Measurements from ENCODE around the gene TMEM63A.

The TMEM63A gene

GRCh38 chr1:225851805-225852204 lies 30.4 kb downstream of the TMEM63A start:
- Histone ChIP-seq H3K36me3 (ENCODE audit: control insufficient read depth, low read length) (no peaks in the 10 kb centered on the region), H3K4me2 (ENCODE audit: low read length) (no peak overlapping the region), H3K9me2 (replicated peaks; ENCODE audit: control insufficient read depth, low read length) (no peaks in the 10 kb centered on the region), H4K20me1 (ENCODE audit: control insufficient read depth, insufficient read depth, low read depth, low read length) (no peaks in the 10 kb centered on the region), H3K27me3 (ENCODE audit: control insufficient read depth, low read length) (no peaks in the 10 kb centered on the region), H3K4me3 (ENCODE audit: low read length) (no peak overlapping the region), H3K27ac (ENCODE audit: low read depth, low read length) (no peak overlapping the region), H3K4me1 (ENCODE audit: control insufficient read depth, low read length) (peaks cover 15% of the 10 kb centered on the region), H3F3A (ENCODE audit: control insufficient read depth, insufficient read depth) (0 out of 2 replicates have a peak, but pooled peaks cover 4% of the 10 kb centered on the region), H3K79me2 (ENCODE audit: control insufficient read depth, low read length) (no peaks in the 10 kb centered on the region), H3K9me3 (ENCODE audit: control insufficient read depth, insufficient read depth, low read length) (no peaks in the 10 kb centered on the region)
- TF ChIP-seq EZH2phosphoT487 (IDR thresholded peaks at IDR 0.05; ENCODE audit: borderline replicate concordance, low read length) (no peak), CTCF (IDR thresholded peaks at IDR 0.05; ENCODE audit: low read depth, low read length, poor library complexity, severe bottlenecking) (no peak)

GRCh38 chr1:225850370-225850769 lies 31.8 kb downstream of the TMEM63A start:
- Histone ChIP-seq H3K27ac (ENCODE audit: low read depth, low read length) (no peak overlapping the region), H4K20me1 (ENCODE audit: control insufficient read depth, insufficient read depth, low read depth, low read length) (no peaks in the 10 kb centered on the region), H3K9me2 (replicated peaks; ENCODE audit: control insufficient read depth, low read length) (no peaks in the 10 kb centered on the region), H3K4me3 (ENCODE audit: low read length) (no peak overlapping the region), H3K27me3 (ENCODE audit: control insufficient read depth, low read length) (no peaks in the 10 kb centered on the region), H3K9me3 (ENCODE audit: control insufficient read depth, insufficient read depth, low read length) (no peaks in the 10 kb centered on the region), H3K36me3 (ENCODE audit: control insufficient read depth, low read length) (no peaks in the 10 kb centered on the region), H3F3A (ENCODE audit: control insufficient read depth, insufficient read depth) (0 out of 2 replicates have a peak, but pooled peaks cover 4% of the 10 kb centered on the region), H3K4me2 (ENCODE audit: low read length) (no peak overlapping the region), H3K79me2 (ENCODE audit: control insufficient read depth, low read length) (no peaks in the 10 kb centered on the region), H3K4me1 (ENCODE audit: control insufficient read depth, low read length) (peaks cover 15% of the 10 kb centered on the region)
- TF ChIP-seq EZH2phosphoT487 (IDR thresholded peaks at IDR 0.05; ENCODE audit: borderline replicate concordance, low read length) (no peak), CTCF (IDR thresholded peaks at IDR 0.05; ENCODE audit: low read depth, low read length, poor library complexity, severe bottlenecking) (no peak)

- Histone ChIP-seq H3K27me3 (ENCODE audit: control insufficient read depth, low read length) (no peaks in the 10 kb centered on the region), H3K9me2 (replicated peaks; ENCODE audit: control insufficient read depth, low read length) (no peaks in the 10 kb centered on the region), H3K27ac (ENCODE audit: low read depth, low read length) (no peak overlapping the region), H3K36me3 (ENCODE audit: control insufficient read depth, low read length) (no peaks in the 10 kb centered on the region), H3K4me3 (ENCODE audit: low read length) (no peak overlapping the region), H3K79me2 (ENCODE audit: control insufficient read depth, low read length) (no peaks in the 10 kb centered on the region), H4K20me1 (ENCODE audit: control insufficient read depth, insufficient read depth, low read depth, low read length) (no peaks in the 10 kb centered on the region), H3F3A (ENCODE audit: control insufficient read depth, insufficient read depth) (0 out of 2 replicates have a peak, but pooled peaks cover 4% of the 10 kb centered on the region), H3K4me2 (ENCODE audit: low read length) (no peak overlapping the region), H3K9me3 (ENCODE audit: control insufficient read depth, insufficient read depth, low read length) (no peaks in the 10 kb centered on the region), H3K4me1 (ENCODE audit: control insufficient read depth, low read length) (peaks cover 15% of the 10 kb centered on the region)
- TF ChIP-seq EZH2phosphoT487 (IDR thresholded peaks at IDR 0.05; ENCODE audit: borderline replicate concordance, low read length) (no peak), CTCF (IDR thresholded peaks at IDR 0.05; ENCODE audit: low read depth, low read length, poor library complexity, severe bottlenecking) (no peak)
These were observed 32.3 kb downstream of the TMEM63A start for GRCh38 chr1:225849925-225850324.

All from DOHH2 (cell line).